Stimulated activated naive CD8-positive, alpha-beta T cell treated with anti-CD3 and anti-CD28 coated beads, Interleukin-15, Interleukin-2, amounts not matched to agents 100 ng/mL and 50 ng/mL, for 24 hours (primary cell): ENCODE measurements around the gene SMIM9.
A peak's percentile ranks its signal among the peaks of the same experiment; 100 is the strongest.
"Not testable (repeated sequence)": the region's sequence is repeated elsewhere in the genome, so short reads cannot be mapped to it uniquely, and the experiment has no call there.

Source experiments
- H3K27ac Mint-ChIP-seq: one replicate; pipeline ENCODE4 v1.8.0; 2021; ENCODE audit warnings: mild to moderate bottlenecking, mixed read lengths
- H3K27me3 Mint-ChIP-seq: one replicate; pipeline ENCODE4 v1.8.0; 2021; ENCODE audit warnings: mixed read lengths
- H3K36me3 Mint-ChIP-seq: one replicate; pipeline ENCODE4 v1.8.0; 2021; ENCODE audit warnings: low read depth, mixed read lengths
- H3K4me1 Mint-ChIP-seq: one replicate; pipeline ENCODE4 v1.8.0; 2021; ENCODE audit warnings: low read depth, mixed read lengths
- H3K4me3 Mint-ChIP-seq: one replicate; pipeline ENCODE4 v1.8.0; 2021; ENCODE audit warnings: mild to moderate bottlenecking, mixed read lengths
- H3K9me3 Mint-ChIP-seq: one replicate; pipeline ENCODE4 v1.8.0; 2021; ENCODE audit warnings: mixed read lengths

The SMIM9 gene

DNA sequence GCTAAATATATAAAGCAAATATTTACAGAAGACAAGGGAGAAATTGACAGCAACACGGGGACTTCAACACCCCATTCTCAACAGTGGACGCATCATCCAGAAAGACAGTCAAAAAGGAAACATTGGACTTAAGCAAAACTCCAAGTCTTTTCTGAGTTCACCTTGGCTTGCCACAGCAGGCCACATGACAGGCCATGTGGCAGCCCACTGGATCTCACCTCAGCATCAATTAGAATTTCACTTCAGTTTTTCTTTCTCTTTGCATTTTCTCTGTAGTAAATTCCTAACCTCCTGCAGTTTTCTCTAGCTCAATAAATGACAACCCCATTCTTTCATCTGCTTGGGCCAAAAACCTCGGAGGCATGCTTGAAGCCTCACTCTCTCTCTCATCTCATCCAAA is 12.4 kb downstream of the SMIM9 start:
- H3K9me3 Mint-ChIP-seq = no peaks in the 10 kb centered on the region
- no peak overlapping the region for H3K27ac Mint-ChIP-seq
- no peaks in the 10 kb centered on the region for H3K4me1 Mint-ChIP-seq
- no peak overlapping the region for H3K4me3 Mint-ChIP-seq
- H3K36me3 Mint-ChIP-seq = no peaks in the 10 kb centered on the region
- H3K27me3 Mint-ChIP-seq = no peaks in the 10 kb centered on the region

DNA sequence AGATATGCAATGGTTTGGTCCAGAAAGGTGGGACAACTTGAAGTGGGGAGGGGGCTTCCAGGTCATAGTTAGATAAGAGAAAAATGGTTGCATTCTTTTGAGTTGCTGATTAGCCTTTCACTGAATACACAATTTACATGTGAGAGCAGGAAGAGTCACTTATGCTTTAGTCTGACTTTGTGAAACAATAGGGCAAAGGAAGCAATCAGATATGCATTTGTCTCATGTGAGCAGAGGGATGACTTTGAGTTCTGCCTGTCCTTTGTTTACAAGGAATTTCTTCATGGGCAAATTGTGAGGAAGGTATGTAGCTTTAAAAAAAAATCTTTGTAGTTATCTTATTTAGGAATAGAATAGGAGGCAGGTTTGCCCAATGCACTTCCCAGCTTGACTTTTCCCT is 12.9 kb downstream of the SMIM9 start:
- H3K27me3 Mint-ChIP-seq = no peaks in the 10 kb centered on the region
- no peaks in the 10 kb centered on the region for H3K9me3 Mint-ChIP-seq
- no peak overlapping the region for H3K4me3 Mint-ChIP-seq
- H3K36me3 Mint-ChIP-seq = no peaks in the 10 kb centered on the region
- no peaks in the 10 kb centered on the region for H3K4me1 Mint-ChIP-seq
- H3K27ac Mint-ChIP-seq = no peak overlapping the region

DNA sequence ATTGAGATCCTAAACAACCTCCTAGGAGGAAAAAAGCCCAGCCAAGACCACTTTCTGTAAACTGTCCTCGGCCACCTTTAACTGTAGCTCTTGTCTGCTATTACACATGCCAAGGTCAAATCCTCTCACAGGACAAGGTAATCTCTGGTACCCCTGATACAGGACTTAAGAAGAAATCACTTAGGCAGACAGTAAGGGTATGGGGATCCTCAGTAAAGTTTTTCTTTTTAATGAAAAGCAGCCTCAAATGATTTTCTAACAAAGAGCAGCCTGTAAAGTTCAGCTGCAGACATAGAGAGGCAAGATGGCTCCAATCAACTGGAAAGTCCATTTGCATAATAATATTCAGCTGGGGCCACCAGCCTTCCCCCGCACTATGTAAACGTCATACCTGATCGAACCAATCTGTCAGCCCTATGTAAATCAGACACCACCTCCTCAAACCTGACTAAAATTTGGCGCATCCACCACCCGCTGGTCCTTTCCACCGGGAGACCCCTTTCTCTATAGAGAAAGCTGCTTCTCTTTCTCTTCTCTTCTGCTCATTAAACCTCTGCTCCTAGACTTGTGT is 14.6 kb downstream of the SMIM9 start:
- Mint-ChIP-seq H3K36me3 (no peaks in the 10 kb centered on the region), H3K4me3 (no peak overlapping the region), H3K27me3 (no peaks in the 10 kb centered on the region), H3K4me1 (no peaks in the 10 kb centered on the region), H3K9me3 (no peaks in the 10 kb centered on the region), H3K27ac (no peak overlapping the region)

DNA sequence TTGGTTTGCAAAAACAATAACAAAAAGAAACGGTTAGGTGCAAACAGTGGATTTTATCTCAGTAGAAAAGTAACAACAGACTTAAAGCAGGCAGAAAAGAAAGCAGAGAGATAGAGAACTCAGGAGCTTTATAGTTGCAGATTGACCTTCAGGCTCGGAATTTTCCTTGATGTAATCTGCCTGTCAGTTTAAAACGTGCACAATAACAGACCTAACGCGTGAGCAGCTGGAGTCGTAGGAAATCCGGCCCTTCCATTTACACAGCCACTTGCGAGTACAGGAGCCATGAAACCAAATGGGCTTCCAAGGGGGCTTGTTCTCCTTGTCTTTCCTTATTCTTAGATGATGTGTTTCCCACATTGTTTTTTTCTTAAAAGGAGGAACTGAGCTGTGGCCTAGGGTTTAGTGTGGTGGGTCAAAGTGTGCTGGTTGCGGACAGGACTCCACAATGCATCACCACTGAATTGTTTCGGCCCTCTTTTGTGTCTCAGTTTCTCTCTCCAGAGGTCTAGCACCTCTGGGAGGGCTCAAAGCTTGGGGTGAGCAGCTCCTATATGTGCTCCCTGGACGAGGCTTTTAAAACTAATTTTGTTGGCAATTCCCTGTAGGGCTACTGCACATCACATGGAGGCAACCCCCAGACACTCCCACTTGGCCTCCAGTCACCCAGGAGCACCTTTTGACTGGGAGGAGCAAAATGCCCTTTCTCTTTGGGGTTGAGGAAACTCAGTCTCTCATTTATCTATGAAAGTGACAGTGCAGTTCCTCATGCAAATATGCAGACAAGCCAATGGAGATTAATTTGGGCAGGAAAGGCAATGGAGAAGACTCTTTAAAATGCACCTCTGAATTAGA is 15.3 kb downstream of the SMIM9 start:
- Mint-ChIP-seq H3K4me1 (no peaks in the 10 kb centered on the region), H3K27me3 (no peaks in the 10 kb centered on the region), H3K9me3 (no peaks in the 10 kb centered on the region), H3K36me3 (no peaks in the 10 kb centered on the region), H3K4me3 (no peak overlapping the region), H3K27ac (no peak overlapping the region)

DNA sequence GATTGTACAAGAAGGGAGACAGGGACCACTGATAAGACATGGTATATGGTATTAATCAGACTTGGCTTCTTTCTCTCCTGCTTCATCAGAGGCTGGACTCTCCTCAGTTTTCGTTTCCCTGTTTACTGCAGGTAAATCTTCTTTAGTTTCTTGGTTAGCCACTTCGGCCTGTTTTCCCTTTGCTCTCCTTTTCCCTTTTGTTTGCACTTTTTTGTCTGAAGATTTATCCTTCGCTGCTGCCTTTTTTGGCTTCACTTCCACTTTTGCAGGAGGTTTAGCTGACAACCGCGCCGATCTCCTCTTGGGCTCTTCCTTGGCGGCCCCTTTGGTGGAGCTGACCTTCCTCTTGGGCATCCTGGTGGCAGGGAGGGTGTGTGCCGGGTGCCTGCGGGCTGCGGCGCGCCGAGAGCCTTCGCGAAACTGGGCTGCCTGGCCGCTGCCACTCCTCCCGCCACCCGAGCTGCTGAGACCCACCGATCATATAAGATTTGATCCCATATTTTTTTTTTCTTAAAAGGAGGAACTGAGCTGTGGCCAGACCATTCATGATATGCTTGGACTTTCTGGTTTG is 17.3 kb downstream of the SMIM9 start:
- H3K4me3 Mint-ChIP-seq, H3K4me1 Mint-ChIP-seq, H3K36me3 Mint-ChIP-seq, H3K27ac Mint-ChIP-seq, H3K9me3 Mint-ChIP-seq, H3K27me3 Mint-ChIP-seq: not testable (repeated sequence)

DNA sequence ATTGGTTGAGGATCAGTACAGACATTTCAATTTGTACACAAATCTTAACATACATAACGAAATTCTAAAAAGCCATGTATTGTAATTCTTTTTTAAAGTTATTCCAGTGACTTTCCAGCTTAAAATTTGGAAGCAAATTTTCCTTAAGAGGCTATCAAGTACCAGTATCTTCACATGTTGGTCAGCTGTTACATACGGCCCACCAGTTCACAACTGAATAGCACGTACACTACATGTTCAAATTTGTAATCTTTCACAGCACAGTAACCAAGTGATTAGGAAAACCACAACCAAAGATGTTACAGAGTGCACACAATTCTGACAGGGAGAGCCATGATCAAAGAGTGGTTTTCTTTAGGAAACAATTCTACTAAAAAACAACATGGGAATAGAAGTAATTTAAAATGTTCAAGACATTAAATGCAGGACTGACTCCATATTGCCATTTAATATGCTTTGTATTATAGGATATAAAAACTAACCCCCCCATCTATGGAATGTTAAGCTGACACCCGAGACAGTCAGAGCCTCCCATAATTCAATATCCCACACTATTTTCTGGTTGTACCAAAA is 18.1 kb downstream of the SMIM9 start:
- not testable (repeated sequence) for H3K9me3 Mint-ChIP-seq, H3K27me3 Mint-ChIP-seq, H3K27ac Mint-ChIP-seq, H3K4me3 Mint-ChIP-seq, H3K36me3 Mint-ChIP-seq, H3K4me1 Mint-ChIP-seq

DNA sequence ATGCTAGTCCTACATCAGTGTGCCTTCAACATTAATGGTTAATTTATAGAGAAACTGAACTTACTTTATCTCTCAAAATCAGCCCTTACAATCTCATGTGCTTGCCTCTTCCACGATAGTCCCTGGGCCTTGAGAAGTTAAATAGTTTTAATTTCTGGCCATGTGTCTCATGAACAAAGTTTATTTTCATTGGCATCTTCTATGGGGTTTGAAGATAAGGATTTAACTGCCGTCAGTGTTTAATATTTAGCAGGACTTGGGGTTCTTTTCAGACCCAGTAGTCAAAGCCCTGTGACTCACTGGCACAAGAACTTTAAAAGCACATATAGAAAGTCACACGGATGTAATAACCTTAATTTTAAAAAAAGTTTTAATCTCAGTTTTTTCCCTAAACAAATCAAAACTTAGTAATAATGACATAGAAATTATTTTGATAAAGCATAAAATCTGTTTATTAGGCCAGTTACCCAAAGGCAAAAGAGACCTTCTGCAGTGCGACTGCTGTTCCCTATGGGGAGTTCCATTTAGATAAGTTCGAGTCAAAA is 19.1 kb downstream of the SMIM9 start:
- H3K27ac Mint-ChIP-seq = no peak overlapping the region
- H3K4me3 Mint-ChIP-seq = no peak overlapping the region
- H3K27me3 Mint-ChIP-seq = no peaks in the 10 kb centered on the region
- no peaks in the 10 kb centered on the region for H3K9me3 Mint-ChIP-seq
- H3K4me1 Mint-ChIP-seq = no peaks in the 10 kb centered on the region
- H3K36me3 Mint-ChIP-seq = no peaks in the 10 kb centered on the region

DNA sequence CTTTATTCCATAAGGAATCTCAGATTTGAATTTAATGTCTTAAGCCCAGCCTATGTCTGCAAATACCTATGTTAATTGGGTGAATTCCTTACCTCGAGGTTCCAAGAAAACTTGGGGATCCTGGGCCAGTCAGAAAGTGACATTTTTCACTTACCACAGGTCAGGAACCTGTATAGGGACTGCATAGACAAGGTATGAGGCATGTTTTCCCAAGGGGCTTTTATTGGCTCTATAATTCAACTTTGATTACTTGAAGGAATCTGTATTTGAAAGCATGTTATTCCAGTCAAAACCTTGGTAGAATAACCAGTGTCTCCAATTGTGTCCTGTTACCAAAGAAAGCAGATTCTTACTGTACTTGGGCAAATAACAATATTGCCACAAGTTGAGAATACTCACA is 20.7 kb downstream of the SMIM9 start:
- Mint-ChIP-seq H3K27me3 (no peaks in the 10 kb centered on the region), H3K4me1 (peaks cover 4% of the 10 kb centered on the region), H3K4me3 (no peak overlapping the region), H3K27ac (no peak overlapping the region), H3K9me3 (no peaks in the 10 kb centered on the region), H3K36me3 (no peaks in the 10 kb centered on the region)

DNA sequence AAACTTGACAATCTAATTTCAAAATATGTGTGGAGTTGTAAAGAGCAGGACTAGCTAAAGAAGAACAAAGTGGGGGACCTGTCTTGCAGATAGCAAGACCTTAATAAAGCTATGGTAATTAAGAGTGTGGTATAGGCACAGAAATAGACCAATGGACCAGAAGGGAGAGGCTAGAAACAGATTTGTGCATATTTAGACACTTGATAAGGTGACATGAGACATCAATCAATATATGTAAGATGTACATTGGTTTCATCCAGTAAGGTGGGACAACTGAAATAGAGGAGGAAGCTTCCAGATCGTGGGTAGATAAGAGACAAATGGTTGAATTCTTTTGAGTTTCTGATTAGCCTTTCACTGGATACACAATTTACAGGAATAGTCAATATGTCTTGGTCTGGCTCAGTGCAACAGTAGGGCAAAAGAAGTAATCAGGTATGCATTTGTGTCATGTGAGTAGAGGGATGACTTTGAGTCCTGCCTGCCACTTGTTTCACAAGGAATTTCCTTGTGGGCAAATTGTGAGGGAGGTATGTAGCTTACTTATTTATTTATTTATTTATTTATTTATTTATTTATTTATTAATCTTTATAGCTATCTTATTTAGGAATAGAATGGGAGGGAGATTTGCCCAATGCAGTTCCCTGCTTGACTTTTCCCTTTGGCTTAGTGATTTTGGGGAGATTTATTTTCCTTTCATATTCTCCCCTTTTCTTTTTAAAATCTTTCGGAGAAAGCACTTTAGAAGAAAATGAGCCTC is 21.9 kb downstream of the SMIM9 start:
- H3K27ac Mint-ChIP-seq = no peak overlapping the region
- no peaks in the 10 kb centered on the region for H3K9me3 Mint-ChIP-seq
- H3K4me1 Mint-ChIP-seq = peaks cover 4% of the 10 kb centered on the region
- no peaks in the 10 kb centered on the region for H3K27me3 Mint-ChIP-seq
- no peak overlapping the region for H3K4me3 Mint-ChIP-seq
- H3K36me3 Mint-ChIP-seq = no peaks in the 10 kb centered on the region

DNA sequence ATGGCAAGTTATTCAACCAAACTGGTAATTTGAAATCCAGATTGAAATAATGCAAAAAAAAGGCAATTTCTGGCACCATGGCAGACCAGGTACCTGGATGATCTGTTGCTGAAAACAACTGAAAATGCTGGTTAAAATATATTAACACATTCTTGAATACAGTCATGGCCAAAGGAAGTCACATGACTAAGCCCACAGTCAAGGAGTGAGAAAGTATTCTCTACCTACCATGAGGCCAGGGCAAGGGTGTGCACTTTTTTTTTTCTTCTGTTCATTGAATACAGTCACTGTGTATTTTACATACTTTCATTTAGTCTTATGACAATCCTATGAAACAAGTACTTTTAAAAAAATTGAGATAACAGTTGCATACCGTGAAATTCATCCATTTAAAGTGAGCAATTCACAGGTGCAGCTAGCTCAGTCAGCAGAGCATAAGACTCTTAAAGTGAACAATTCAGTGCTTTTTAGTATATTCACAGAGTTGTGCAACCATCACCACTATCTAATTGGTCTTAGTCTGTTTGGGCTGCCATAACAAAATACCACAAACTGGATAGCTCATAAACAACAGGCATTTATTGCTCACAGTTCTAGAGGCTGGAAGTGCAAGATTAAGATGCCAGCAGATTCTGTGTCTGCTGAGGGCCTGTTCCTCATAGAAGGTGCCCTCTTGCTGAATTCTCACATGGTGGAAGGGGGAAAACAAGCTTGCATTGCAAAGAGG is 24.4 kb downstream of the SMIM9 start:
- H3K4me3 Mint-ChIP-seq = no peak overlapping the region
- H3K36me3 Mint-ChIP-seq = no peaks in the 10 kb centered on the region
- no peaks in the 10 kb centered on the region for H3K27me3 Mint-ChIP-seq
- no peak overlapping the region for H3K27ac Mint-ChIP-seq
- H3K9me3 Mint-ChIP-seq = no peaks in the 10 kb centered on the region
- H3K4me1 Mint-ChIP-seq = peaks cover 11% of the 10 kb centered on the region

DNA sequence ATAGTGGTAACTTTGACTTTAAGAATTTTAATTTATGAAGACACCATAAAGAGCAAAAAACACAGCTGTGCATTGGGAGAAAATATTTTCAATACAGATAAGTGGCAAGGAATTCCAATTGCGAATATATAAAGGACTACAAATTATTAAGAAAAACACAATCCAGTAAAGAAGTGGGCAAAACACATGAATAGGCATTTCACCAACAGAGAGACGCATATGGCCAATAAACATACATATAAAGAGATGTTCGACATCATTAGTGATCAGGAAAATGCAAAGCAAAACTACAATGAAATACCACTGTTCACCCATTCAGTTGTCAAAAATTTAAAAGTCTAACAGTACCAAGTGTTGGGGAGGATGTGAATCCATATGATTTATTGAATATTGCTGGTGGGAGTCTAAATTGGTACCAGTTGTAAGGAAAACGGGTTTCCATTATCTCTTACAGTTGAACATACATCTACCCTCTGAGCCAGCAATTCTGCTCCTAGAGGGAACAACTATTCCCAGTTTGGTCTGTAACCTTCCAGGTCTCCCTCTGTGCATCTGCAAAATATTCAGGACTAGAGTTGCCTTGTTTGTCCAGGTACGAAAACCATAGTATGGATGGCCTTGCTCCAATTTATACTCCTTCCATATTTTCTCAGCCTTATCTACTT is 27.5 kb downstream of the SMIM9 start:
- Mint-ChIP-seq H3K27me3 (no peaks in the 10 kb centered on the region), H3K9me3 (no peaks in the 10 kb centered on the region), H3K36me3 (no peaks in the 10 kb centered on the region), H3K4me3 (no peak overlapping the region), H3K4me1 (peaks cover 37% of the 10 kb centered on the region), H3K27ac (no peak overlapping the region)

DNA sequence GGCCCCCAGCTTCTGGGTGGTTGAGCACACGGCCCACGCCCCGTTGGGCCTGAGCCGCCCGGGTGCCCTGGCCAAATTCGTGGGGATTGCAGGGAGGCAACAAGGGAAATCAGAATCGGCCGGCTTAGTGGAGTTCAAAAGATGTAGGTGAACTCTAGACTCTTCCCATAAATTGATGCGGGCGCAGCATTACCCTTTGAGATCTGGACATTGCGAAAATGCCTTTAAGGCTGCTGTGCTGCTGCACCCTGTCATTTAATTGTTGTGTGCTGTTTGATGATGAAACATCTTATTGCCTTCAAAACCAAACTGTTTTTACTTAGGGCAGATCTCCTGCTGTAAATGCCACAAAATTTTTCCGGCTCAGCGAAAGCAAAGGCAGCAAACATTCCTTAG is 28.8 kb downstream of the SMIM9 start:
- H3K4me3 Mint-ChIP-seq = peak overlapping the region; percentile 79
- no peak overlapping the region for H3K27ac Mint-ChIP-seq
- H3K36me3 Mint-ChIP-seq = no peaks in the 10 kb centered on the region
- no peaks in the 10 kb centered on the region for H3K27me3 Mint-ChIP-seq
- peaks cover 46% of the 10 kb centered on the region for H3K4me1 Mint-ChIP-seq
- no peaks in the 10 kb centered on the region for H3K9me3 Mint-ChIP-seq

DNA sequence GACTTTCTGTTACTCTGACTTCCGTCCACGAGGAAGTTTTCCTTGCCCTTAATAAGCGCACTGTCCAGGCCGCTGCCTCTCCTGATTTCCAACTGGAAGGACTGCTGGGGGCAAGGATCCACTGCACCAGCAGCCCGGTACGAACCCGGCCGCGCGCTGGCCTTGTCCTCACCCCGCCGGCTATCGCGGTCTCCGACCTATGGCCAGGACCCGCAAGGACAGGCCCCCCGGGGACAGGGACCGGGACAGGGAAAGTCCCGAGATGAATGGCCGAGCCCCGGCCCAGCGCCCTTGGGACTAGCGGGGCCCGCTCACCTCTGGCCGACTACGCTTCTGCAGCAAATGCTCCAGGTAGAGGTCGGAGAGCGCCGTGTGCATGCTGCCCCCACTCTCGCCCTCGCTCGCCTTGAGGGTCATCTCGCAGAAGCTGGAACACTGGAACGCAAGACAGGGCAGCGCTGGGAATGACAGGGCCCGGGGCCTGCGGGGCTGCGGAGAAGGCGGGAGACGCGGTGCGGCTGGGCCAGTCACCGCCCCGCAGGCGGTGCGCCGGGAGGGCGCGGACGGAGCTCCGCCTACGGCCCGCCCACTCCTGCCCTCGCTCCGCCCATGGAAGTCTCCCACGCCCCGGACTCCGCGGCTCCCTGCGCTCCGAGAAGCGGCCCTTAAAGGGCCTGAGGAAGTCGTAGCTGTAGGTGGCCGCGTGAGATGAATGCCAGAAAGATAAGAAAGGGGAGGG is 29.3 kb downstream of the SMIM9 start, which contains the start of gene MPP1:
Gene MPP1 (minus strand): TSS at position 529 of the 739 bp plus-strand sequence. CDS start 112 bp downstream, at position 417.
- H3K27ac Mint-ChIP-seq = no peak within 1 kb of the TSS
- peak within 1 kb of the TSS; percentile 79 for H3K4me3 Mint-ChIP-seq
- no peaks in the 10 kb centered on the region for H3K9me3 Mint-ChIP-seq
- H3K36me3 Mint-ChIP-seq = no peaks in the 10 kb centered on the region
- H3K27me3 Mint-ChIP-seq = no peaks in the 10 kb centered on the region
- peaks cover 52% of the 10 kb centered on the region for H3K4me1 Mint-ChIP-seq
